Measurements from ENCODE around the gene SNX19.

GRCh38 chr11:130848361-130849214, 67.7 kb downstream of the SNX19 start:
- TF ChIP-seq CTCF (IDR thresholded peaks at IDR 0.05) (no peak), POLR2AphosphoS5 (IDR thresholded peaks at IDR 0.05) (no peak)
